GM19023 (cell line): ENCODE data around the gene PCP4L1.
"Not testable (repeated sequence)": the region's sequence is repeated elsewhere in the genome, so short reads cannot be mapped to it uniquely, and the experiment has no call there.

Experiments used
- ATAC-seq: cut with Tn5 transposase; IDR thresholded peaks from one replicate; pipeline ENCODE4 v1.9.1; 2021; ENCODE audit warnings: mild to moderate bottlenecking, moderate library complexity; ENCODE audit not compliant: unreplicated experiment

Gene PCP4L1

DNA sequence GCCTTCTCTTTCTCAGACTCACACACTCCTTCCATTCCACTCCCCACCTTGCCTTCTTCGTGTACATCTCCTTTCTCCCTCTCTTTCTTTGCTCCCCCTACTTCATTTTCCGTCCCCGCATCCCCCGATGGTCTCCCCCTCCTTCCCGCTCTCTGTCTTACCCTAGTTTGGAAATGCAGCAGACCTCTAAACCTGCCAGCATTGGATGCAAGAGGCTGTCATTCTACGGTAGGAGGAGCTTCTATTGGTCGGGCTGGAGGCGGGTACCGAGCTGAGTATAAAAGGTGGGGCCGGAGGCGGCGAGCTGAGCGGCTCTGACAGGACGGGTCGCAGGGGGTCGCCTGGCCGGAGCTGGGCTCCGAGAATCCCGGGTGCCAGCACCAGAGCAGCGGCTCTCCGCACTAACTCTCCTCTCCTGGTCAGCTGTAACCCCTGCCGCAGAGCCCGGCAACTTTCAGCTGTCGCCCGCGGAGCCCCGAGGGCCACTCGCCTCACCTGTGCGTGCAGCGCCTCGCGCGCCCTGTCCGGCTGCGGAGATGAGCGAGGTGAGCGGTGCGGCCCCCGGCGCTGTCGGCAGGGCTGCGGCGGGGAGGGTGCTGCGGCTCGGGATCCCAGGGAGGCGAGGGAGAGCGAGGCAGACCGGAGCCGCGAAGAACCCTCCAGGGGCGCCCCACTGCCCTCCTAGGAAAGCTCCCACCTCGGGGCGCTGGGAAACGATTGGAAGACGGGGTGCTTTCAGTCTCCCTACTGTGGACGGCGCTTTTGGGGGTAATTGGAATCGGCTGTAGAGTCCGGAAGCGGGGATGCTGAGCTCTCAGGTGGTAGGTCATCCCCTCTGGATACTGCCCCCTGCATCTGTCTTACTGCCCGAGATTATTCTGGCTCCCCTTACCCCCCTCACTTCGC is at the start of gene PCP4L1:
Gene PCP4L1, plus strand, starts transcription at position 307 of the 906 bp plus-strand sequence. Its CDS starts 230 bp downstream, at position 537.
- peak; percentile 87 for ATAC-seq

- peak; percentile 73 for ATAC-seq
Observed at GRCh38 chr1:161209790-161210409, 48.6 kb upstream of the PCP4L1 start.

GRCh38 chr1:161214369-161214768 is 44.2 kb upstream of the PCP4L1 start:
- no peak for ATAC-seq

DNA sequence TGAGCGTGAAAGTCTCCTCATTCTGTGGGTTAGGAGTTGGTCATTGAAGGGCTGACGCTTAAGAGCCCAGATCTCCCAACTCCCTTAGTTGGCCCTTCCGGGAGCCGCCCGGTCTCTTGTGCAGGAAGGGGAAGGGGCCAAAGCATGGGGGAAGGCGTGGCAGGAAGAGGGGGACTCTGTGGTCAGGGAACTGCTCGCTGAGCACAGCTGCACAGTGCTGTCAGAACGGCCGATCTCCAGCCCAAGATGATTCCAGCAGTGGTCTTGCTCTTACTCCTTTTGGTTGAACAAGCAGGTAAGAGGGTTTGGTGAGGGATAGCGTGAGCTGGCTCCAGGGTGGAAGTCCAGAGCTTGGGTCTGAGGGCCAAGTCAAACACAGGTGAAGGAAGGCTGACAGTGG is 43.5 kb upstream of the PCP4L1 start, which contains the start of gene FCER1G:
Gene FCER1G, plus strand, starts transcription at position 220 of the 400 bp plus-strand sequence. Its CDS starts 27 bp downstream, at position 247.
- no peak for ATAC-seq

GRCh38 chr1:161216945-161217712 is 41.4 kb upstream of the PCP4L1 start:
- ATAC-seq, result peak; percentile 75

DNA sequence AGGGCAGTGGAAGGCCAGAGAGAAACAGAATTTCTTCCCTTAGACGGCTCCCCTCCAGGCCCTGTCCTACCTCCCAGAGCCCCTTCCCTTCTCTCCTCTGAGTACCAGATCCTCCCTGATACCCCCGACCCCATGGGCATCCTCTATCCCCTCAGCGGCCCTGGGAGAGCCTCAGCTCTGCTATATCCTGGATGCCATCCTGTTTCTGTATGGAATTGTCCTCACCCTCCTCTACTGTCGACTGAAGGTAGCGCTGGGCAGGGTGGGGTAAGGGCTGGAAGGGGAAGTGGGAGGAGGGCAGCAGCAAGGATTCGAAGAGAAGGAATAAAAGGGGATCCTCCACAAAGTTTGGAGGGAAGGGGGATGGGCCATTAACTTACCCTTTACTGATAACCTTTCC is 40.7 kb upstream of the PCP4L1 start:
- peak; percentile 15 for ATAC-seq

DNA sequence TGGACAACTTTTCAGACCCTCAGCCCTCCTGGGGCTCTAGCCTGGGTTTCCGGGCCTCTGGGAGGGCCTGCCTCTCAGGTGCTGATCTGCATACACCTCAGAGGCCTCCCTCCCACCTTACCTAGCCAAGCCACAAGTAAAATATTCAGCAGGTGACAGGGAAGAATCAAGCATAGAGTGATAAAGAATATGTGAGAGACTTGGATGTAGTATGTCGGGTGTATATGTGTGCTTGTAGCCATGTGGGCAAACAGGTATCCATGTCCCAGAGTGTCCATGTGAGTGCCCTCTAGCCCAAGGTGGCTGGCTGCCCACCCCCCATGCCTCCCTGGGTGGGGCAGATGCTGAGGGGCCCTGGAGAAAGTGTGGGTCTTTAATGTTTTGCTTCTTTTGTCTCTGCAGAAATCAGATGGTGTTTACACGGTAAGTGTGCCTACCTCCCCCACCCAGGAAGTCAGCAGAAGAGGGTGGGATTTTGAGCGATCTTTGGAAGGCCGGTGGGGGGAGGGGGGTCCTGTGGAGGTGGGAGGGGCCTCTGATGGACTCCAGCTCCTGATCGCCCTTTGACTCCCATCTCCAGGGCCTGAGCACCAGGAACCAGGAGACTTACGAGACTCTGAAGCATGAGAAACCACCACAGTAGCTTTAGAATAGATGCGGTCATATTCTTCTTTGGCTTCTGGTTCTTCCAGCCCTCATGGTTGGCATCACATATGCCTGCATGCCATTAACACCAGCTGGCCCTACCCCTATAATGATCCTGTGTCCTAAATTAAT is 40.1 kb upstream of the PCP4L1 start:
- ATAC-seq, result no peak

GRCh38 chr1:161219078-161219892 is 39.3 kb upstream of the PCP4L1 start:
- no peak for ATAC-seq

- ATAC-seq, result no peak
Observed at GRCh38 chr1:161220002-161220401, 38.5 kb upstream of the PCP4L1 start.

- no peak for ATAC-seq
Observed at GRCh38 chr1:161222175-161223019, 36.1 kb upstream of the PCP4L1 start.

DNA sequence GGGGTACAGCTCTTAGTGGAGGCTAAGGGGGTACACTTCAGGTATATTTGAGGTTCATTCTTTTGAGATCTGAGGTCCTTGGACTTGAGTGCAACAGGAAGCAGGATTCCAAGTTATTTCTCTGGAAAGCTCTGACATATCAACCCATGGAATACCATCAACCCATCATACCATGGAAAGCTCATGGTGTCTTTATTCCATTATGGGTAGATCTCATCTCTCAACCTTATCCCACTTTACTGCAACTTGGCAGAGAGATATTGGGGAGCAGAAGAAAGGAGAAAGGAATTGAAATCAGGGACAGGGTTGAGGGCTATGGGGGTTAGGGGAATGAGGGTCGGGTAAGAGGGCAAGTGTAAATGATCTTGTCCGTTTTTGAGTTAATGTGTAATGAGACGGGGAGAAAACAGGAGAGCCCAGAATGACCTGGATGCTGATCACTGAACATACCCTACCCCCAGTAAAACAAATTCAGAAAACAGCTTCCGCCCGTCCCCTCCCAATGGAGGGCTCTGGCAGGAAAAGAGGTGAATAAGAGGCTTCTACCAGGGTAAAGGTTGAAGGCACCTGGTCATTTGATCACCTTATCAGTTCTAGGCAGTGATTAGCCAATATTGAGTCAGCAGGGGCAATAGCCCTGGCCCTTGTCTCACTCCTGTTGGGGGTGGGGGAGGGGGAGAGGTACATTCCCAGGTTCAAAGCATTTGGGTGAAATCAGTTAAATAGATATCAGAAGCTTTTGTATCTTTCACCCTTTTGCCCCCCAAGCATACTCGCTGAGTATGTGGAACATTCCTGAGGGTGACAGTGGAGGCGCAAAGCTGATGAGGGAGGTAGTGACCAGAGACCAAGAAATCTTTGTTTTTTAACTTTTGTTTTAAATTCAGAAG is 34.5 kb upstream of the PCP4L1 start:
- no peak for ATAC-seq

DNA sequence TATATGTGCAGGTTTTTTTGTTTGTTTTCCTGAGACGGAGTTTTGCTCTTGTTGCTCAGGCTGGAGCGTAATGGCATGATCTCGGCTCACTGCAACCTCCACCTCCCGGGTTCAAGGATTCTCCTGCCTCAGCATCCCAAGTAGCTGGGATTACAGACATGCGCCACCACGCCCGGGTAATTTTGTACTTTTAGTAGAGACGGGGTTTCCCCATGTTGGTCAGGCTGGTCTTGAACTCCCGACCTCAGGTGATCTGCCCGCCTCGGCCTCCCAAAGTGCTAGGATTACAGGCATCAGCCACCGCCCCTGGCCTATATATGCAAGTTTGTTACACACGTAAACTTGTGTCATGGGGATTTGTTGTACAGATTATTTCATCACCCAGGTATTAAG is 33.9 kb upstream of the PCP4L1 start:
- ATAC-seq, result not testable (repeated sequence)

GRCh38 chr1:161225178-161225533 is 33.4 kb upstream of the PCP4L1 start:
- ATAC-seq, result no peak

GRCh38 chr1:161225534-161226319 is 32.8 kb upstream of the PCP4L1 start, which contains the start of gene TOMM40L:
TSS of gene TOMM40L (plus strand) at chr1:161226060. CDS start at chr1:161226490, 430 bp downstream.
- ATAC-seq, result peak; percentile 97

DNA sequence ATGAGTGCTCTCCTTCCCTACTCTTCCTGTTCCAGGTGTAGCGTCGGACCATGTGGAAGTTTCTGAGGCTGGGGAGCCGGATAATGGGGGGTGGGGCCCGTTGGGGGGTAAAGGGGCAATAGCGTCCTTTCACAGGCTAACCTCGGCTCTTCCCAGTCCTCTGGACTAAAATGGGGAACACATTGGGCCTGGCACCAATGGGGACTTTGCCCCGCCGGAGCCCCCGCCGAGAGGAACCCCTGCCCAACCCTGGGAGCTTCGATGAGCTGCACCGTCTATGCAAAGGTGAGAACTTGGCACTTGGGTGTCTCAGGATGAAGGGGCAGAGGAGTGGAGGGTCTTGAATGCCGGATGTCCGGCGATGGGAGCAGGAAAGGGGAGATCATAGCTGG is 32.2 kb upstream of the PCP4L1 start:
- ATAC-seq, result no peak

DNA sequence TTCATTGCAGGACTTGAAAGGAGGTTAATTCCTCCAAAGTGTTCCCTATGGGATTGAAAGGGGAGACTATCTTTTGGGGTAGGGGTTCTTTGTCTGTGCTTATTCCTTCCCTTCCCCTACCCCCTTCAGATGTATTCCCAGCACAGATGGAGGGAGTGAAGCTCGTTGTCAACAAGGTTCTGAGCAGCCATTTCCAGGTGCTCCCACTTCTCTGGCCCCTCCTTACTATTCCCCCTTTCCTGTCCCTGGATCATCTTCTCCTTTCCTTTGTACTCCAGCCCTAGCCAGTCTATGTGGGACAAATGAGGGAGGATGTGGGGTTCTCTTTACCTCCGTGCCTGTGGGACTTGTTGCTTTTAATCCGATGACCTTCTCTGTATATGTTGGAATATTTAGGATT is 31.8 kb upstream of the PCP4L1 start:
- no peak for ATAC-seq
